ENCODE results near the gene CCDC69. TPM values are rescaled to one million over a fixed set of nuclear protein-coding genes. Genes with fewer than 3 reads are reported as not detected.

The CCDC69 gene
- total and polyA plus RNA-seq, 2 of the 8 experiments (the other 6 are each of a cell fraction or from before 2014, with no cell fraction given): 8.4 to 10.8 TPM

DNA sequence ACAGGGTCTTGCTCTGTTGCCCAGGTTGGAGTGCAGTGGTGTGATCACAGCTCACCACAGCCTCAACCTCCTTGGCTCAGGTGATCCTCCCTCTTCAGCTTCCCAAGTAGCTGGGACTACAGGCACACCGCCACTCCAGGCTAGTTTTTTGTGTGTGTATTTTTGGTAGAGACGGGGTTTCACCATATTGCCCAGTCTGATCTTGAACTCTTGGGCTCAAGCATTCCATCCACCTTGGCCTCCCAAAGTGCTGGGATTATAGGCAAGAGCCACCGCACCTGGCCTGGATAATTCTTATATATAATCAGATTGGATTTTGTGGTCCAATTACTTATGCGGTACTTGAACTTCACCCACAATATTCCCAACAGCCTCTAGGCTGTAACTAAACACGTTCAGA is 19.8 kb downstream of the CCDC69 start:
- H3K14ac ChIP-seq (ENCODE audit: insufficient read length): no peak overlapping the region
- no peak overlapping the region for H2AK5ac ChIP-seq (ENCODE audit: low read depth, low read length)
- H3K23me2 ChIP-seq (ENCODE audit: low read depth, low read length): no peaks in the 10 kb centered on the region
- H2BK5ac ChIP-seq (ENCODE audit: low read depth, low read length): no peak overlapping the region
- H3K23ac ChIP-seq (ENCODE audit: insufficient read length): no peak overlapping the region
- no peak overlapping the region for H3K9ac ChIP-seq (replicated peaks in 1 of 4; ENCODE audit: extremely low read depth in 1 of 4, low read depth in 3 of 4, low read length in 3 of 4)
- H3K4me1 ChIP-seq (replicated peaks in 1 of 4; ENCODE audit: control insufficient read depth in 3 of 4, insufficient read depth in 4 of 4, low read length in 3 of 4): no peaks in the 10 kb centered on the region
- H4K5ac ChIP-seq (ENCODE audit: insufficient read length, low read depth, low read length): no peak overlapping the region
- DNase-seq (ENCODE audit: low read depth in 1 of 2, low spot score in 2 of 2): no peak
- POLR2A ChIA-PET (ENCODE audit: partially characterized antibody): no interaction called here
- H3K4ac ChIP-seq (replicated peaks; ENCODE audit: insufficient read length, low read depth, low read length): no peak overlapping the region
- H2BK120ac ChIP-seq (replicated peaks; ENCODE audit: low read depth, low read length): no peak overlapping the region
- no peak overlapping the region for H2BK15ac ChIP-seq (ENCODE audit: low read length)
- H3K79me1 ChIP-seq (ENCODE audit: low read depth, low read length): no peaks in the 10 kb centered on the region
- no peaks in the 10 kb centered on the region for H3K27me3 ChIP-seq (replicated peaks in 1 of 4; ENCODE audit: control insufficient read depth in 3 of 4, extremely low read depth in 1 of 4, insufficient read depth in 3 of 4, low read length in 3 of 4)
- no peaks in the 10 kb centered on the region for H3K79me2 ChIP-seq (ENCODE audit: control insufficient read depth in 1 of 2, insufficient read depth in 2 of 2, low read length in 2 of 2)
- no peak for TF ChIP-seq GTF2F1 (IDR thresholded peaks at IDR 0.05; ENCODE audit: borderline replicate concordance, low read depth, low read length)
- TF ChIP-seq CHD2 (IDR thresholded peaks at IDR 0.05; ENCODE audit: low read length): no peak
- TF ChIP-seq SP2 (IDR thresholded peaks at IDR 0.05; ENCODE audit: low read length): no peak
- no peak for TF ChIP-seq SIX5 (IDR thresholded peaks at IDR 0.05; ENCODE audit: low read depth, low read length)
- no peak for TF ChIP-seq HDAC6 (IDR thresholded peaks at IDR 0.05; ENCODE audit: low read depth, low read length)
- TF ChIP-seq CTBP2 (IDR thresholded peaks at IDR 0.05; ENCODE audit: borderline replicate concordance, insufficient read depth, insufficient read length, low read length): no peak
- no peak for TF ChIP-seq EP300 (IDR thresholded peaks at IDR 0.05; ENCODE audit: borderline replicate concordance in 1 of 2, low read depth in 2 of 2, low read length in 2 of 2)
- no peak for TF ChIP-seq JUN (IDR thresholded peaks at IDR 0.05; ENCODE audit: low read depth, low read length)
- TF ChIP-seq EZH2 (IDR thresholded peaks at IDR 0.05; ENCODE audit: low read depth, low read length, severe bottlenecking): no peak
- no peak for TF ChIP-seq SIN3A (conservative IDR thresholded peaks at IDR 0.05 in 1 of 2, IDR thresholded peaks at IDR 0.05 in 1 of 2; ENCODE audit: low read depth in 1 of 2, low read length in 2 of 2)
- no peak for TF ChIP-seq SRF (IDR thresholded peaks at IDR 0.05; ENCODE audit: low read depth, low read length)
- no peak for TF ChIP-seq ASH2L (IDR thresholded peaks at IDR 0.05; ENCODE audit: low read length)
- no peak for FAIRE-seq
- H2AFZ ChIP-seq (ENCODE audit: low read length): no peak overlapping the region
- no peak overlapping the region for H4K8ac ChIP-seq (ENCODE audit: extremely low read depth, insufficient read depth, low read length)
- CTCF ChIA-PET (ENCODE audit: partially characterized antibody): interaction anchor here (0.6 to 1.7 kb wide), 5 partner anchors 35 to 242 kb away, joined by 3 to 4 read pairs (median 4); no protein-coding TSS in a partner anchor
- no peak overlapping the region for H2BK12ac ChIP-seq (ENCODE audit: low read depth, low read length)
- 90% methylated on average over 5 of the region's 5 CpGs; no CpG with 5 or more reads in 1 of the 2 experiments for WGBS, 2 experiments (ENCODE audit: extremely low coverage in 1 of 2, insufficient coverage in 1 of 2, insufficient read length in 1 of 2, insufficient replicate concordance in 2 of 2, low coverage in 1 of 2, low lambda C conversion rate in 2 of 2, missing lambda C conversion rate in 1 of 2)
- H3K56ac ChIP-seq (replicated peaks; ENCODE audit: insufficient read length, low read depth, low read length): no peak overlapping the region
- H4K91ac ChIP-seq (replicated peaks; ENCODE audit: insufficient read length, low read length): no peak overlapping the region
- H2BK20ac ChIP-seq (ENCODE audit: low read length): no peak overlapping the region
- no peaks in the 10 kb centered on the region for H3K9me3 ChIP-seq (ENCODE audit: insufficient read depth in 2 of 2, low read depth in 1 of 2, low read length in 1 of 2)
- no peaks in the 10 kb centered on the region for H3K36me3 ChIP-seq (ENCODE audit: control insufficient read depth in 2 of 4, insufficient read depth in 4 of 4, low read length in 3 of 4)
- no peak overlapping the region for H3K18ac ChIP-seq (ENCODE audit: extremely low read depth, low read length)
- H4K20me1 ChIP-seq (replicated peaks in 1 of 2; ENCODE audit: control insufficient read depth in 1 of 2, insufficient read depth in 2 of 2, low read length in 2 of 2): no peaks in the 10 kb centered on the region
- no peak overlapping the region for H3K4me2 ChIP-seq (ENCODE audit: insufficient read depth in 1 of 2, low read depth in 2 of 2, low read length in 2 of 2)
- H3K4me3 ChIP-seq (ENCODE audit: extremely low read depth in 1 of 4, insufficient read depth in 2 of 4, low read depth in 3 of 4, low read length in 4 of 4): no peak overlapping the region
- no peak overlapping the region for H3K27ac ChIP-seq (ENCODE audit: low read depth, low read length)
